Body of pancreas (tissue), 4 donors: Measurements from ENCODE around the gene PKM.
"Not testable (repeated sequence)": the region's sequence is repeated elsewhere in the genome, so short reads cannot be mapped to it uniquely, and the experiment has no call there.

Experiments used
- CTCF ChIP-seq, 7 experiments: fragments of 450-650 bp in 4 of 7; fragments of 200-600 bp in 3 of 7; sonication (generic) in 3 of 7; IDR thresholded peaks; one replicate each; pipeline ENCODE4 v1.5.1; 2016 to 2019; ENCODE audit warnings: antibody characterized with exemption in 7 of 7
- POLR2A ChIP-seq, 3 donors: fragments of 450-650 bp; IDR thresholded peaks; one replicate each; pipeline ENCODE4 v1.6.1; 2016; ENCODE audit warnings: antibody characterized with exemption in 3 of 3, mild to moderate bottlenecking in 2 of 3

DNA sequence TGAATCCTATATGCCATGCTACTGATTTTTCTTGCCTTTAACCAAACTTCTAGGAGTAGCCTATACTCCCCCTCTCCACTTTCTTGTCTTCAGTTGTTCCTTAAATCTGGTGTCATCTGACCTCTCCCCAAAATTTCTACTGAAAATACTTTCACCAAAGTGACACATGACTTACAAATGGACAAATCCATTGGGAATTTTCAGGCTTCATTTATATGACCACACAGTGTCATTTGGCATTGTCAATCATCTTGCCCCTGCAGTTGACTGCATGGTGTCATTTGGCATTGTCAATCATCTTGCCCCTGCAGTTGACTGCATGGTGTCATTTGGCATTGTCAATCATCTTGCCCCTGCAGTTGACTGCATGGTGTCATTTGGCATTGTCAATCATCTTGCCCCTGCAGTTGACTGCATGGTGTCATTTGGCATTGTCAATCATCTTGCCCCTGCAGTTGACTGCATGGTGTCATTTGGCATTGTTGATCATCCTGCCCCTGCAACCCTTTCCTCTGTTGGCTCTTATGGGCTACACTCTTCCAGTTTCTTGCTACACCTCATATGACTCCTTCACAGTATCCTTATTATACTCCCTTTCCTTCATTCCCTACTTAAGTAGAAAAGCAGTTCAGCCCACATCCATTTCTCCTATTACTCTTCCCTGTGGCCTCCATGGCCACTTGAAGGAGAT lies 44.8 kb upstream of the PKM start:
- not testable (repeated sequence) for TF ChIP-seq CTCF, POLR2A (IDR thresholded peaks at IDR 0.05)
